WI38 (cell line): ENCODE results near the gene CTNND2.

ENCODE experiments used
- H3K4me3 ChIP-seq: 2 replicates; pipeline ENCODE4 v1.5.1; 2011; ENCODE audit warnings: low read depth, mild to moderate bottlenecking, control low read depth, low read length
- TF ChIP-seq, protein P1 (sequence below): IDR thresholded peaks from 2 replicates; pipeline ENCODE4 v1.5.1; 2012; ENCODE audit warnings: low read depth, mild to moderate bottlenecking, control low read depth, low read length

Gene CTNND2

DNA sequence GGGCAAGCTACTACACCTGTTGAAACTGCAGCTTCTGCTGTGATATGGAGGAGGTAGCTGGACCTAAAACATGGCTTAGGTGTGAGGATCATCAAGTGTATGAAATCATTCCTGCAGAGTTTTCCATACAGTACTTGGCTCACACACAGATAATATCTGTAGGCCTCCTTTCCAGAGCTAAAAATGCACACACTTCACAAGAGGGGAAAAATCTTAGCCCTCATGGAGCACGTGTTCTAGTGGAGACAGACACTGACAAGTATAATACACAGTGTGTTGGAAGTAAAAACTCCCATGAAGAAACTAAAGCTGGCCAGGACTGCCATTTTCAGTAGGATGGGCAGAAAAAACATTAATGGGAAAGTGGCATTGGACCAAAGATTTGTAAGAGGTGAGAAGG lies 216.7 kb downstream of the CTNND2 start:
- TF ChIP-seq, protein P1, sequence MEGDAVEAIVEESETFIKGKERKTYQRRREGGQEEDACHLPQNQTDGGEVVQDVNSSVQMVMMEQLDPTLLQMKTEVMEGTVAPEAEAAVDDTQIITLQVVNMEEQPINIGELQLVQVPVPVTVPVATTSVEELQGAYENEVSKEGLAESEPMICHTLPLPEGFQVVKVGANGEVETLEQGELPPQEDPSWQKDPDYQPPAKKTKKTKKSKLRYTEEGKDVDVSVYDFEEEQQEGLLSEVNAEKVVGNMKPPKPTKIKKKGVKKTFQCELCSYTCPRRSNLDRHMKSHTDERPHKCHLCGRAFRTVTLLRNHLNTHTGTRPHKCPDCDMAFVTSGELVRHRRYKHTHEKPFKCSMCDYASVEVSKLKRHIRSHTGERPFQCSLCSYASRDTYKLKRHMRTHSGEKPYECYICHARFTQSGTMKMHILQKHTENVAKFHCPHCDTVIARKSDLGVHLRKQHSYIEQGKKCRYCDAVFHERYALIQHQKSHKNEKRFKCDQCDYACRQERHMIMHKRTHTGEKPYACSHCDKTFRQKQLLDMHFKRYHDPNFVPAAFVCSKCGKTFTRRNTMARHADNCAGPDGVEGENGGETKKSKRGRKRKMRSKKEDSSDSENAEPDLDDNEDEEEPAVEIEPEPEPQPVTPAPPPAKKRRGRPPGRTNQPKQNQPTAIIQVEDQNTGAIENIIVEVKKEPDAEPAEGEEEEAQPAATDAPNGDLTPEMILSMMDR: no peak
- H3K4me3 ChIP-seq: no peak overlapping the region

GRCh38 chr5:11684607-11685006 lies 219.6 kb downstream of the CTNND2 start:
- TF ChIP-seq, protein P1: no peak
- H3K4me3 ChIP-seq: no peak overlapping the region

GRCh38 chr5:11683666-11684065 lies 220.6 kb downstream of the CTNND2 start:
- TF ChIP-seq, protein P1: no peak

GRCh38 chr5:11681796-11682195 lies 222.4 kb downstream of the CTNND2 start:
- H3K4me3 ChIP-seq: no peak overlapping the region
- TF ChIP-seq, protein P1: no peak

More at GRCh38 chr5:11683666-11684065, 220.6 kb downstream of the CTNND2 start:
- no peak overlapping the region for H3K4me3 ChIP-seq

GRCh38 chr5:11679676-11680075 lies 224.6 kb downstream of the CTNND2 start:
- no peak overlapping the region for H3K4me3 ChIP-seq
- TF ChIP-seq, protein P1: no peak

DNA sequence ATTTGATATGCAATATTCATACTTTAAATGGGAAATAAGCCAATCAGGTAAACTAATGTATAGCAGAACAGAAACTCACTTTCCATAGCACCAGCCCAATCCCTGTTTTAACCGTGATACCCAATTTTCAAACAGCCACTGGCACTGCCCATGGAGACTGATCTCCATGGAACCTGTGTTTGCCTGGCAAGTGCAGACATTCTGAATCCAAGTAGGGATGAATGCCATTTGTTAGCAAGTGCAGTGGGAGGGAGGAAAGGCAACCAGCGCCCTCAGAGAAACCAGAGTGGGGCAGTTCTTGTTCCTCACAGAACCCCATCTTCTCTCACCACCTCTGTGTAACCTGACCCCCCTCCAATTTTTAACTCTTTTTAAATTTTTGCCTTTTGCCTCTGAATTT lies 229.1 kb downstream of the CTNND2 start:
- TF ChIP-seq, protein P1: no peak

GRCh38 chr5:11672385-11673085 lies 231.7 kb downstream of the CTNND2 start:
- no peak overlapping the region for H3K4me3 ChIP-seq
- TF ChIP-seq, protein P1: no peak

More for the DNA sequence above, 229.1 kb downstream of the CTNND2 start:
- no peak overlapping the region for H3K4me3 ChIP-seq
